Cardiac fibroblast (primary cell): Measurements from ENCODE around the gene HSD11B1.

Source experiments
- DNase-seq, 2 donors: peaks; one replicate each; pipeline versions ENCODE4 v3.0.0 to v3.0.0-alpha.2; 2010; ENCODE audit warnings: low read depth in 2 of 2
- H3K4me3 ChIP-seq, 2 donors: replicated peaks in 1 of 2; 1 replicate in 1 of 2; 2 replicates in 1 of 2; pipeline ENCODE4 v1.5.1; 2011; ENCODE audit warnings: low read depth in 2 of 2, low read length in 2 of 2, mild to moderate bottlenecking in 2 of 2, moderate library complexity in 1 of 2
- CTCF ChIP-seq: IDR thresholded peaks from one replicate; pipeline ENCODE4 v1.5.1; 2011; ENCODE audit warnings: low read depth, mild to moderate bottlenecking, low read length, inconsistent platforms

The HSD11B1 gene

GRCh38 chr1:209729436-209729835 is 24.8 kb downstream of the HSD11B1 start:
- TF ChIP-seq CTCF = no peak
- DNase-seq = no peak
- H3K4me3 ChIP-seq = no peak overlapping the region

- no peak overlapping the region for H3K4me3 ChIP-seq
- no peak for TF ChIP-seq CTCF
- DNase-seq = peak in 1 of 2 donors; percentile 38
Measured at GRCh38 chr1:209732725-209733124, 28.1 kb downstream of the HSD11B1 start.

- TF ChIP-seq CTCF = no peak
- peak; percentile 56 to 83 for DNase-seq
- no peak overlapping the region for H3K4me3 ChIP-seq
Measured at GRCh38 chr1:209733409-209734192, 29.0 kb downstream of the HSD11B1 start.

- no peak overlapping the region for H3K4me3 ChIP-seq
- TF ChIP-seq CTCF = no peak
- DNase-seq = no peak
Measured at GRCh38 chr1:209736490-209737117, 32.0 kb downstream of the HSD11B1 start.

GRCh38 chr1:209737118-209737505 is 32.5 kb downstream of the HSD11B1 start:
- no peak overlapping the region for H3K4me3 ChIP-seq
- TF ChIP-seq CTCF = no peak
- DNase-seq = no peak

GRCh38 chr1:209738270-209738669 is 33.6 kb downstream of the HSD11B1 start:
- TF ChIP-seq CTCF = no peak
- H3K4me3 ChIP-seq = no peak overlapping the region
- DNase-seq = no peak
